Neural cell (in vitro differentiated cells): ENCODE data around the gene CACNA1C. TPM values are rescaled to one million over a fixed set of nuclear protein-coding genes. Genes with fewer than 3 reads are reported as not detected.

Experiments
- H2AFZ ChIP-seq: fragments of 200-600, 300-800 bp; sonication (generic), shearing (Covaris generic); 2 replicates; pipeline ENCODE4 v1.6.0; 2014; ENCODE audit warnings: low read depth, mild to moderate bottlenecking, antibody characterized with exemption, low read length, moderate library complexity
- H3F3A ChIP-seq: fragments of 200-600 bp; shearing (Covaris generic); 2 replicates; pipeline ENCODE4 v1.6.1; 2016; ENCODE audit warnings: mild to moderate bottlenecking, moderate library complexity, mixed read lengths, antibody characterized with exemption, low read length; ENCODE audit not compliant: insufficient read depth, poor library complexity, severe bottlenecking
- H3K27ac ChIP-seq: fragments of 200-600, 300-800 bp; sonication (generic), shearing (Covaris generic); 2 replicates; pipeline ENCODE4 v1.5.1; 2014; ENCODE audit warnings: mild to moderate bottlenecking, low read length, moderate library complexity
- H3K27me3 ChIP-seq: fragments of 300-800, 200-600 bp; sonication (generic), shearing (Covaris generic); 2 replicates; pipeline ENCODE4 v1.6.0; 2014; ENCODE audit warnings: mild to moderate bottlenecking, low read depth, low read length, moderate library complexity; ENCODE audit not compliant: insufficient read depth
- H3K36me3 ChIP-seq: fragments of 300-800, 200-600 bp; sonication (generic), shearing (Covaris generic); 2 replicates; pipeline ENCODE4 v1.5.1; 2014; ENCODE audit warnings: mild to moderate bottlenecking, antibody characterized with exemption, low read length, moderate library complexity; ENCODE audit not compliant: insufficient read depth
- H3K4me2 ChIP-seq: fragments of 300-800, 200-600 bp; sonication (generic), shearing (Covaris generic); 2 replicates; pipeline ENCODE4 v1.6.0; 2014; ENCODE audit warnings: mild to moderate bottlenecking, low read length
- H3K4me3 ChIP-seq: fragments of 300-800, 200-600 bp; sonication (generic), shearing (Covaris generic); 2 replicates; pipeline ENCODE4 v1.5.1; 2014; ENCODE audit warnings: mild to moderate bottlenecking, low read length, moderate library complexity
- H3K79me2 ChIP-seq: fragments of 200-600 bp; shearing (Covaris generic); replicated peaks from 2 replicates; pipeline ENCODE4 v1.6.0; 2014; ENCODE audit warnings: mild to moderate bottlenecking, low read length, moderate library complexity; ENCODE audit not compliant: insufficient read depth
- H3K9ac ChIP-seq: fragments of 300-800, 200-600 bp; sonication (generic), shearing (Covaris generic); 2 replicates; pipeline ENCODE4 v1.6.1; 2016; ENCODE audit warnings: mild to moderate bottlenecking, low read length, mixed read lengths
- H3K9me2 ChIP-seq: fragments of 200-600 bp; shearing (Covaris generic); 2 replicates; pipeline ENCODE4 v1.6.1; 2016; ENCODE audit warnings: mild to moderate bottlenecking, low read length, mixed read lengths; ENCODE audit not compliant: insufficient read depth
- H3K9me3 ChIP-seq: fragments of 200-600, 300-800 bp; sonication (generic), shearing (Covaris generic); 2 replicates; pipeline ENCODE4 v1.6.1; 2016; ENCODE audit warnings: mild to moderate bottlenecking, mixed run types, low read length, moderate library complexity, mixed read lengths
- H4K20me1 ChIP-seq: fragments of 200-600 bp; shearing (Covaris generic); 2 replicates; pipeline ENCODE4 v1.6.1; 2016; ENCODE audit warnings: mild to moderate bottlenecking, mixed run types; ENCODE audit not compliant: insufficient read depth
- CTCF ChIP-seq: fragments of 450-650 bp; IDR thresholded peaks from 2 replicates; pipeline ENCODE4 v1.5.1; 2014; ENCODE audit warnings: antibody characterized with exemption, mild to moderate bottlenecking, moderate library complexity; ENCODE audit not compliant: poor library complexity, severe bottlenecking
- EP300 ChIP-seq: fragments of 450-650 bp; conservative IDR thresholded peaks from 2 replicates; pipeline ENCODE4 v1.6.1; 2014; ENCODE audit warnings: antibody characterized with exemption, mild to moderate bottlenecking, moderate library complexity; ENCODE audit not compliant: poor library complexity, severe bottlenecking
- EZH2 ChIP-seq: fragments of 200-600, 300-800 bp; shearing (Covaris generic), sonication (generic); IDR thresholded peaks from 2 replicates; pipeline ENCODE4 v1.6.1; 2014; ENCODE audit warnings: antibody characterized with exemption, low read length, borderline replicate concordance, mild to moderate bottlenecking; ENCODE audit not compliant: insufficient read depth, poor library complexity, severe bottlenecking
- MXI1 ChIP-seq: fragments of 450-650 bp; conservative IDR thresholded peaks from 2 replicates; pipeline ENCODE4 v1.6.1; 2014; ENCODE audit warnings: antibody characterized with exemption, mild to moderate bottlenecking; ENCODE audit not compliant: poor library complexity, severe bottlenecking
- POLR2AphosphoS5 ChIP-seq: IDR thresholded peaks from 2 replicates; pipeline ENCODE4 v1.6.1; 2012
- RAD21 ChIP-seq: fragments of 450-650 bp; conservative IDR thresholded peaks from 2 replicates; pipeline ENCODE4 v1.6.1; 2014; ENCODE audit warnings: antibody characterized with exemption, mild to moderate bottlenecking, moderate library complexity
- REST ChIP-seq: IDR thresholded peaks from 2 replicates; pipeline ENCODE4 v1.6.1; 2012; ENCODE audit warnings: borderline replicate concordance
- SMC3 ChIP-seq: fragments of 450-650 bp; conservative IDR thresholded peaks from 2 replicates; pipeline ENCODE4 v1.6.1; 2014; ENCODE audit warnings: antibody characterized with exemption, mild to moderate bottlenecking, moderate library complexity; ENCODE audit not compliant: poor library complexity
- TAF1 ChIP-seq: IDR thresholded peaks from 2 replicates; pipeline ENCODE4 v1.6.1; 2012; ENCODE audit warnings: low read depth
- polyA plus RNA-seq: library from polyadenylated mRNA; depleted of rRNA; stranded (reverse); fragments of >200 nt; gene quantifications from 2 replicates; pipeline ENCODE4 v1.2.3, GENCODE V29; 2014

CACNA1C gene
- polyA plus RNA-seq, 1 donor from 2014 or later, result 9.7 TPM

- Histone ChIP-seq H3K4me2 (no peak overlapping the region), H3K79me2 (peaks cover 43% of the 10 kb centered on the region), H3K4me3 (peak overlapping the region; percentile 75)
Measured at GRCh38 chr12:2058837-2059236, 6.0 kb downstream of the CACNA1C start.

GRCh38 chr12:2061402-2061801, 8.6 kb downstream of the CACNA1C start:
- H3K9me3 ChIP-seq, result peaks cover 4% of the 10 kb centered on the region
- peaks cover 6% of the 10 kb centered on the region for H4K20me1 ChIP-seq
- H3K36me3 ChIP-seq, result no peaks in the 10 kb centered on the region
- no peak overlapping the region for H3K4me2 ChIP-seq
- no peaks in the 10 kb centered on the region for H3F3A ChIP-seq
- H3K4me3 ChIP-seq, result no peak overlapping the region
- H3K79me2 ChIP-seq, result peaks cover 22% of the 10 kb centered on the region
- H3K27ac ChIP-seq, result no peak overlapping the region
- no peak overlapping the region for H3K9ac ChIP-seq
- no peaks in the 10 kb centered on the region for H3K9me2 ChIP-seq
- H2AFZ ChIP-seq, result no peak overlapping the region
- H3K27me3 ChIP-seq, result no peaks in the 10 kb centered on the region
- TF ChIP-seq TAF1 (no peak), REST (no peak), POLR2AphosphoS5 (no peak), CTCF (no peak), EZH2 (no peak), EP300 (no peak), RAD21 (no peak)

More at GRCh38 chr12:2058837-2059236, 6.0 kb downstream of the CACNA1C start:
- no peaks in the 10 kb centered on the region for H3K27me3 ChIP-seq
- no peak overlapping the region for H3K27ac ChIP-seq
- no peaks in the 10 kb centered on the region for H3K36me3 ChIP-seq
- peaks cover 6% of the 10 kb centered on the region for H4K20me1 ChIP-seq
- H3K9me3 ChIP-seq, result peaks cover 4% of the 10 kb centered on the region
- H3K9ac ChIP-seq, result no peak overlapping the region
- H3K9me2 ChIP-seq, result no peaks in the 10 kb centered on the region
- H3F3A ChIP-seq, result no peaks in the 10 kb centered on the region
- TF ChIP-seq EZH2, result no peak
- no peak for TF ChIP-seq CTCF
- no peak for TF ChIP-seq SMC3
- TF ChIP-seq TAF1, result no peak
- TF ChIP-seq REST, result no peak
- TF ChIP-seq POLR2AphosphoS5, result no peak
- no peak for TF ChIP-seq MXI1
- TF ChIP-seq EP300, result no peak
- TF ChIP-seq RAD21, result no peak
- no peak overlapping the region for H2AFZ ChIP-seq
